Measurements from ENCODE around the gene BIVM.

DNA sequence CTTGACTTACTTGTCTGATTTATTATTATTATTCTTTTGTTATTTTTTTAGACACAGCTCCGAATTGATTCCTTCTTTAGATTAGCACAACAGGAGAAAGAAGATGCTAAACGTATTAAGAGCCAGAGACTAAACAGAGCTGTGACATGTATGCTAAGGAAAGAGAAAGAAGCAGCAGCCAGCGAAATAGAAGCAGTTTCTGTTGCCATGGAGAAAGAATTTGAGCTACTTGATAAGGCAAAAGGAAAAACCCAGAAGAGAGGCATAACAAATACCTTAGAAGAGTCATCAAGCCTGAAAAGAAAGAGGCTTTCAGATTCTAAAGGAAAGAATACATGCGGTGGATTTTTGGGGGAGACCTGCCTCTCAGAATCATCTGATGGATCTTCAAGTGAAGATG, 76.3 kb downstream of the BIVM start:
- TF ChIP-seq CTCF (IDR thresholded peaks at IDR 0.05; ENCODE audit: low read depth, low read length, missing input control) (no peak), GABPA (IDR thresholded peaks at IDR 0.05 in 1 of 2, conservative IDR thresholded peaks at IDR 0.05 in 1 of 2) (no peak), YY1 (IDR thresholded peaks at IDR 0.05) (no peak), TAF1 (conservative IDR thresholded peaks at IDR 0.05) (no peak), RAD21 (IDR thresholded peaks at IDR 0.05) (no peak), JUND (IDR thresholded peaks at IDR 0.05) (no peak), SP1 (IDR thresholded peaks at IDR 0.05) (no peak), ATF3 (IDR thresholded peaks at IDR 0.05) (no peak), EGR1 (IDR thresholded peaks at IDR 0.05; ENCODE audit: low read depth in 2 of 2) (no peak)
- TF ChIP-seq, protein P1, sequence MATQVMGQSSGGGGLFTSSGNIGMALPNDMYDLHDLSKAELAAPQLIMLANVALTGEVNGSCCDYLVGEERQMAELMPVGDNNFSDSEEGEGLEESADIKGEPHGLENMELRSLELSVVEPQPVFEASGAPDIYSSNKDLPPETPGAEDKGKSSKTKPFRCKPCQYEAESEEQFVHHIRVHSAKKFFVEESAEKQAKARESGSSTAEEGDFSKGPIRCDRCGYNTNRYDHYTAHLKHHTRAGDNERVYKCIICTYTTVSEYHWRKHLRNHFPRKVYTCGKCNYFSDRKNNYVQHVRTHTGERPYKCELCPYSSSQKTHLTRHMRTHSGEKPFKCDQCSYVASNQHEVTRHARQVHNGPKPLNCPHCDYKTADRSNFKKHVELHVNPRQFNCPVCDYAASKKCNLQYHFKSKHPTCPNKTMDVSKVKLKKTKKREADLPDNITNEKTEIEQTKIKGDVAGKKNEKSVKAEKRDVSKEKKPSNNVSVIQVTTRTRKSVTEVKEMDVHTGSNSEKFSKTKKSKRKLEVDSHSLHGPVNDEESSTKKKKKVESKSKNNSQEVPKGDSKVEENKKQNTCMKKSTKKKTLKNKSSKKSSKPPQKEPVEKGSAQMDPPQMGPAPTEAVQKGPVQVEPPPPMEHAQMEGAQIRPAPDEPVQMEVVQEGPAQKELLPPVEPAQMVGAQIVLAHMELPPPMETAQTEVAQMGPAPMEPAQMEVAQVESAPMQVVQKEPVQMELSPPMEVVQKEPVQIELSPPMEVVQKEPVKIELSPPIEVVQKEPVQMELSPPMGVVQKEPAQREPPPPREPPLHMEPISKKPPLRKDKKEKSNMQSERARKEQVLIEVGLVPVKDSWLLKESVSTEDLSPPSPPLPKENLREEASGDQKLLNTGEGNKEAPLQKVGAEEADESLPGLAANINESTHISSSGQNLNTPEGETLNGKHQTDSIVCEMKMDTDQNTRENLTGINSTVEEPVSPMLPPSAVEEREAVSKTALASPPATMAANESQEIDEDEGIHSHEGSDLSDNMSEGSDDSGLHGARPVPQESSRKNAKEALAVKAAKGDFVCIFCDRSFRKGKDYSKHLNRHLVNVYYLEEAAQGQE (IDR thresholded peaks at IDR 0.05): no peak
- TF ChIP-seq, protein P2, sequence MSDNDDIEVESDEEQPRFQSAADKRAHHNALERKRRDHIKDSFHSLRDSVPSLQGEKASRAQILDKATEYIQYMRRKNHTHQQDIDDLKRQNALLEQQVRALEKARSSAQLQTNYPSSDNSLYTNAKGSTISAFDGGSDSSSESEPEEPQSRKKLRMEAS (IDR thresholded peaks at IDR 0.05): no peak
- TF ChIP-seq, protein P3, sequence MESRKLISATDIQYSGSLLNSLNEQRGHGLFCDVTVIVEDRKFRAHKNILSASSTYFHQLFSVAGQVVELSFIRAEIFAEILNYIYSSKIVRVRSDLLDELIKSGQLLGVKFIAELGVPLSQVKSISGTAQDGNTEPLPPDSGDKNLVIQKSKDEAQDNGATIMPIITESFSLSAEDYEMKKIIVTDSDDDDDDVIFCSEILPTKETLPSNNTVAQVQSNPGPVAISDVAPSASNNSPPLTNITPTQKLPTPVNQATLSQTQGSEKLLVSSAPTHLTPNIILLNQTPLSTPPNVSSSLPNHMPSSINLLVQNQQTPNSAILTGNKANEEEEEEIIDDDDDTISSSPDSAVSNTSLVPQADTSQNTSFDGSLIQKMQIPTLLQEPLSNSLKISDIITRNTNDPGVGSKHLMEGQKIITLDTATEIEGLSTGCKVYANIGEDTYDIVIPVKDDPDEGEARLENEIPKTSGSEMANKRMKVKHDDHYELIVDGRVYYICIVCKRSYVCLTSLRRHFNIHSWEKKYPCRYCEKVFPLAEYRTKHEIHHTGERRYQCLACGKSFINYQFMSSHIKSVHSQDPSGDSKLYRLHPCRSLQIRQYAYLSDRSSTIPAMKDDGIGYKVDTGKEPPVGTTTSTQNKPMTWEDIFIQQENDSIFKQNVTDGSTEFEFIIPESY (IDR thresholded peaks at IDR 0.05): no peak
